Mammary epithelial cell (primary cell): ENCODE data around the gene CCNL2.

Experiments
- EZH2 ChIP-seq: IDR thresholded peaks from 2 replicates; pipeline ENCODE4 v1.6.1; 2012; ENCODE audit warnings: low read length, inconsistent platforms, borderline replicate concordance
- TF ChIP-seq, protein P1 (sequence below), 2 donors: IDR thresholded peaks in 1 of 2; conservative IDR thresholded peaks in 1 of 2; 2 replicates each; pipeline ENCODE4 v1.5.1; 2011 to 2012; ENCODE audit warnings: inconsistent platforms in 2 of 2, low read length in 2 of 2, mild to moderate bottlenecking in 2 of 2, control low read depth in 1 of 2, low read depth in 1 of 2; ENCODE audit not compliant: insufficient read depth in 1 of 2; ENCODE audit errors: extremely low read depth in 1 of 2

DNA sequence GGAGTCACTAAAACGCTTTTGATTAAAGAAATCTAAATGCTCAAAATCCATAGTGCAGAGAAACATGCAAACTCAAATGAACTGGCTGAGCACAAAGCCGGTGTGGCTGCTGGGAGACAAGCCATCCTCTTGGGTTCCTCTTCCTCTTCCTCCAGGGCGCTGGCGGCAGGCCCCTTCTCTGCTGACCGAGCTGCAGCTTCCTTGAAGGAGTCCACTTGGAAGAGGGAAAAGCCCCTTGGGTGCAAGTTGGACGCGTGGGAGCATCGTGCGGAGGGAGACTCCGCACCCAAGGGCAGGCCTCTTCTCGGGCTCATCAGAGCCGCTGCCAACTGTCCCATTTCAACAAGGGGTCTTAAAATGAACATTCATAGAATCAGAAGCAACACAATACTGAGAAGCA lies 7.9 kb downstream of the CCNL2 start:
- TF ChIP-seq, protein P1, sequence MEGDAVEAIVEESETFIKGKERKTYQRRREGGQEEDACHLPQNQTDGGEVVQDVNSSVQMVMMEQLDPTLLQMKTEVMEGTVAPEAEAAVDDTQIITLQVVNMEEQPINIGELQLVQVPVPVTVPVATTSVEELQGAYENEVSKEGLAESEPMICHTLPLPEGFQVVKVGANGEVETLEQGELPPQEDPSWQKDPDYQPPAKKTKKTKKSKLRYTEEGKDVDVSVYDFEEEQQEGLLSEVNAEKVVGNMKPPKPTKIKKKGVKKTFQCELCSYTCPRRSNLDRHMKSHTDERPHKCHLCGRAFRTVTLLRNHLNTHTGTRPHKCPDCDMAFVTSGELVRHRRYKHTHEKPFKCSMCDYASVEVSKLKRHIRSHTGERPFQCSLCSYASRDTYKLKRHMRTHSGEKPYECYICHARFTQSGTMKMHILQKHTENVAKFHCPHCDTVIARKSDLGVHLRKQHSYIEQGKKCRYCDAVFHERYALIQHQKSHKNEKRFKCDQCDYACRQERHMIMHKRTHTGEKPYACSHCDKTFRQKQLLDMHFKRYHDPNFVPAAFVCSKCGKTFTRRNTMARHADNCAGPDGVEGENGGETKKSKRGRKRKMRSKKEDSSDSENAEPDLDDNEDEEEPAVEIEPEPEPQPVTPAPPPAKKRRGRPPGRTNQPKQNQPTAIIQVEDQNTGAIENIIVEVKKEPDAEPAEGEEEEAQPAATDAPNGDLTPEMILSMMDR (conservative IDR thresholded peaks at IDR 0.05 in 1 of 2, IDR thresholded peaks at IDR 0.05 in 1 of 2; ENCODE audit: extremely low read depth in 1 of 2, insufficient read depth in 1 of 2, low read depth in 1 of 2, low read length in 2 of 2) = no peak
- no peak for TF ChIP-seq EZH2
